ENCODE results near the gene LARP4.

GRCh38 chr12:50440288-50440687, 39.6 kb downstream of the LARP4 start:
- TF ChIP-seq CTCF (IDR thresholded peaks at IDR 0.05) (no peak), POLR2A (IDR thresholded peaks at IDR 0.05) (no peak)
